ENCODE measurements around the gene SOX5.
A peak's percentile ranks its signal among the peaks of the same experiment; 100 is the strongest.
"Not testable (repeated sequence)": the region's sequence is repeated elsewhere in the genome, so short reads cannot be mapped to it uniquely, and the experiment has no call there.

SOX5 gene

GRCh38 chr12:23528316-23528715 is 421.2 kb downstream of the SOX5 start:
- DNase-seq, result no peak

GRCh38 chr12:23525450-23526072 is 423.9 kb downstream of the SOX5 start:
- no peak for DNase-seq

- no peak for DNase-seq
These were observed 426.1 kb downstream of the SOX5 start for GRCh38 chr12:23523339-23523738.

GRCh38 chr12:23519444-23519843 is 430.0 kb downstream of the SOX5 start:
- DNase-seq, result not testable (repeated sequence)

- not testable (repeated sequence) for DNase-seq
These were observed 433.7 kb downstream of the SOX5 start for GRCh38 chr12:23515785-23516184.

- DNase-seq, result no peak
These were observed 439.0 kb downstream of the SOX5 start for GRCh38 chr12:23510484-23510883.

GRCh38 chr12:23509832-23510231 is 439.6 kb downstream of the SOX5 start:
- DNase-seq, result not testable (repeated sequence)

GRCh38 chr12:23507785-23508184 is 441.7 kb downstream of the SOX5 start:
- not testable (repeated sequence) for DNase-seq

- not testable (repeated sequence) for DNase-seq
These were observed 443.7 kb downstream of the SOX5 start for GRCh38 chr12:23505736-23506135.

- DNase-seq, result no peak
These were observed 444.6 kb downstream of the SOX5 start for GRCh38 chr12:23504641-23505399.

- no peak for DNase-seq
These were observed 445.4 kb downstream of the SOX5 start for GRCh38 chr12:23504043-23504442.

GRCh38 chr12:23503544-23503943 is 445.9 kb downstream of the SOX5 start:
- DNase-seq, result no peak

- no peak for DNase-seq
These were observed 447.2 kb downstream of the SOX5 start for GRCh38 chr12:23502259-23502658.

- no peak for DNase-seq
These were observed 454.0 kb downstream of the SOX5 start for GRCh38 chr12:23495472-23495871.

- no peak for DNase-seq
These were observed 455.8 kb downstream of the SOX5 start for GRCh38 chr12:23493672-23494071.

- not testable (repeated sequence) for DNase-seq
These were observed 458.4 kb downstream of the SOX5 start for GRCh38 chr12:23491029-23491428.

GRCh38 chr12:23488130-23488529 is 461.3 kb downstream of the SOX5 start:
- no peak for DNase-seq

- DNase-seq, result peak; percentile 10
These were observed 465.2 kb downstream of the SOX5 start for GRCh38 chr12:23484238-23484637.

- no peak for DNase-seq
These were observed 466.9 kb downstream of the SOX5 start for GRCh38 chr12:23482571-23482970.

Data from NCI-H2029 treated with DMSO at 0.1 percent for 48 hours (cell line).